NCI-H748 treated with DMSO at 0.1 percent for 48 hours (cell line): ENCODE data around the gene PALLD.
"Not testable (repeated sequence)": the region's sequence is repeated elsewhere in the genome, so short reads cannot be mapped to it uniquely, and the experiment has no call there.

Source experiments
- DNase-seq: peaks from one replicate; lab custom pipeline; 2025; lab: John Stamatoyannopoulos, UW

PALLD gene

GRCh38 chr4:168796362-168797106, 299.7 kb downstream of the PALLD start:
- DNase-seq = no peak

- no peak for DNase-seq
These were observed 300.3 kb downstream of the PALLD start for GRCh38 chr4:168797194-168797593.

- DNase-seq = no peak
These were observed 301.0 kb downstream of the PALLD start for GRCh38 chr4:168797738-168798375.

DNA sequence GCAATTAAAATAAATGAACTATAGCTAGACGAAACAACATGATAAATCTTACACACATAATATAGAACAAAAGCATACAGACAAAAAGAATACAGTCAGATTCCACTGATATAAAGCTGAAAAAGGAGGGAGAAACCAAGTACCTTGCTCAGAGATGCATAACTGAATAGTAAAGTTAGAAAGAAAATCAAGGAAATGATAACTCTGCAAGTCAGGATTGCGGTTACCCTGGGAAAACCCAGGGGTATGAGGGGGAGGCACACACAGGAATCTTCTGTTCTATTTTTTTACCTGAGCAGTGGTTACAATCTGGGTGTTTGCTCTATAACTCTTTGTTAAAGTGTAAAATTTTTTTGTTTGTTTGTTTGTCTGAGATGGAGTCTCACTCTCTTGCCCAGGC, 304.1 kb downstream of the PALLD start:
- DNase-seq = no peak

- no peak for DNase-seq
These were observed 305.4 kb downstream of the PALLD start for GRCh38 chr4:168802222-168802621.

GRCh38 chr4:168803052-168803451, 306.2 kb downstream of the PALLD start:
- DNase-seq = not testable (repeated sequence)

GRCh38 chr4:168803732-168804131, 306.9 kb downstream of the PALLD start:
- no peak for DNase-seq

DNA sequence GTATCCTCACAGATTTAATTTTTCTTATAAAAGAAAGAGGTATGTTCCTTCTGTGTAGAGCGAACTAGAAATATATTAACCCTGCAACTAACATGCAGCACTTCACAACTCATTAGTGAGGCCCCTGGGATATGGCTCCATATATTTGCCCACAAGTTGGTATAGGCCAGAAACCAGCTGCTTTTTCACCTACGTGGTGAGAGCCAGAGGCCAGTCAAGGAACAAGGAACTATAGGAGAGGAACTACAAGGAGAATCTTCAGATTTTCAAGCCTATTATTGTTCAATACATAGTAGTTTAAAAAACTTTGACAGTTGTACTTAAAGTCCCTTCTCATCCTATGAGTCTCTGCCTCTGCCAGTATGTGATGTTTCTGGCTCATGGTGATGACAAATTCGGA, 307.3 kb downstream of the PALLD start:
- no peak for DNase-seq

GRCh38 chr4:168805341-168805740, 308.5 kb downstream of the PALLD start:
- DNase-seq = no peak

DNA sequence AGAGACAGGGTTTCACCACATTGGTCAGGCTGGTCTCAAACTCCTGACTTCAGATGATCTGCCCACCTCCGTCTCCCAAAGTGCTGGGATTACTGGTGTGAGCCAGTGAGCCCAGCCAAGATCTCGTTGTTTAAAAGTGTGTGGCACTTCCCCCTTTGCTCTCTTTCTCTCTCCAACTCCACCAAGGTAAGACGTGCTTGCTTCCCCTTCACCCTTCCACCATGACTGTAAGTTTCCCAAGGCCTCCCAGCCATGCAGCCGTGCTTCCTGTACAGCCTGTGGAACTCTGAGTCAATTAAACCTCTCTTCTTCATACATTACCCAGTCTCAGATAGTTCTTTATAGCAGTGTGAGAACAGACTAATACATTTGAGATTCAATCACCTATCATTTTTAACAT, 309.4 kb downstream of the PALLD start:
- DNase-seq = not testable (repeated sequence)

- DNase-seq = no peak
These were observed 314.4 kb downstream of the PALLD start for GRCh38 chr4:168811207-168811606.

DNA sequence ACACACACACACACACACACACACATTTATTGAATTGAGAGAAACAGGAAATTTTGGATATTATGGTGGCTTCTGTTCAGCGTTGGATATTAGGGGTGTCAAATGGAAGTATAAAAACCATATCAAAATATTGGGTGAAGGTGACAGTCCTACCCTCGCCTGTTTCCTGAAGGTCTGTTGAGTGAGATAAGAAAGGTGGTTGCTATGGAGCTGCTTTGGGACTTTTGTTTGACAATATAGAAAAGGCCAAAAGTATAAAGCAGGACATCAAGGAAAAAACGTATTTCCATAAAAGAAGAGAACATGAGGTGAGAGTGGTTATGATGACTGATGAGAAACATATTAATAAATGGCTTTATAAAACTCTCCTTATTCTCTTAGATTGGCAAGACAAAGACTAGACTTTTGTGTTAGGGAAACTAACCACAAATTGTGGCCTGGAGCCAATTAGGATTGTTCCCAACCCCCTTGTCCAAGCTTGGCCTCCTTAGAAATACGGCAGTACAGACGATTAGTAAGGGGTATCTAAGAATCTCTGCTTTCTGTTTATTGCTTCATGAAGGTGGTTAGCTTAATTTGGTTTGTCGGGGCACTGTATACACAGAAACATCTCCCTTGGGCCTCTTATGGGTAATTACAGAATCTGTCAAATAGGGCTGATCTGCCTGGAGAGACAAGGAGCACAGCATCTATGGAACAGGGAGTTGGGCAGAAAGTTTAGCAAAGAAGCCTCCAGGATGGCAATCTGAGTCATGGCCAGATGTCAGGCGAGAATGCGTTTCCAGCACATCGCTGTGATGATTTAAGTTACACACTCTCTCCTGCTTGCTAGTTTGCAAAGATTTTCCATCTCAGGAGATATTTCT, 315.2 kb downstream of the PALLD start:
- DNase-seq = no peak

DNA sequence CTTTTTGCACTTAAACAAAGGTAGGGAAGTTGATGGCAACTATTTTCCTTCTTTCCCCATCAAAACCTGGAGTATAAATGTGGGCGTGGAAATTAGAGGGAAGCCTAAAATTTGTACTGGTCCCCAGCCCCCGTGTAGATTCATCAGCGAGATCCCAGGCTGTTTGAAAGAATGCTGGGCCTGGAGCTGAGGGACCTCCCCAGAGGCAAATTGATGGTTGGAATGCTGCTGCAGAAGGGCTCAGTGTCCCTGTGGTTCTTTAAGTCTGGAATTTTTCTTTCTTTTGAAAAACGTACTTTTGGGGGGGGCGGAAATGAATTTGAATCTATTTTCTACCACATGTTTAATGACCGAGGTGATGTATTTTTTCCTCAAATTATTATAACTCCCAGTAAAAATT, 316.0 kb downstream of the PALLD start:
- DNase-seq = no peak

DNA sequence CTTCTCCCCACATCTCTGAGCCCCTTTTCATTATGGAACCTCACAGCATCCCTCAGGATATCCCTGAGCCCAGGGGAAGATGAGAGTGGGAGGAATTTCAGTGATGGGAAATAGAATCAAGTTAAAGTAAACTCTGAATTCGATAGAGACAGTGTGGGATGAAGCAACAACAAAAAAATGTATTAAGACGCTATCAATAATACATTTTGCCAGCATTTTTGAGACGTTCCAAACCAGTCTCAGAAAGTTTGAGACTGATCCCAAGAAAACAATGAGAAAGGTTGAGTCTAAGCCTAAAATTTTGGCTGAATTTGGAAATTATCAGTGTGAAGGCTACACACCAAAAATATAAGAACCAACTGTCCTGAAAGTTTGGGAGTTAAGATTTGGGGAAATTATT, 317.0 kb downstream of the PALLD start:
- no peak for DNase-seq

GRCh38 chr4:168815379-168816345, 318.8 kb downstream of the PALLD start:
- DNase-seq = no peak

DNA sequence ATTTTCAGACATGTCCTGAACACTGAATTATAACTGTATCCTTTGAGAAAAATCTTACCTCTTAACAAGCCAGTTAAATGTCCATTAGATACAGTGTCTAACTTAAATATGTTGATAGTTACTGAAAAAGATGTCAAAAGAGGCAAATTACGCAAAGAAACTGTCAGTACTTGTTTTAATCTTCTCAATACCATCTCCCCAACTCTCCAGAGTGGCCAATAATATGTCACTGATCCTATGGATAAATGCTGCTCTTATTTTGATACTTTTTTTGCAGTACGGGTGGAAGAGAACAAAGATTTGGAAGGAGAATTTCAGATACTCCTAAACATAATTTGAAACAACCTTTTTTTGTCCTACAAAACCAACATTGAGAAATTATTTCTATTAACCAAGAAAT, 320.5 kb downstream of the PALLD start:
- DNase-seq = no peak

- no peak for DNase-seq
These were observed 325.6 kb downstream of the PALLD start for GRCh38 chr4:168822481-168822880.

GRCh38 chr4:168825975-168826374, 329.1 kb downstream of the PALLD start:
- no peak for DNase-seq

- DNase-seq = no peak
These were observed 329.8 kb downstream of the PALLD start for GRCh38 chr4:168826620-168827019.

- DNase-seq = no peak
These were observed 334.1 kb downstream of the PALLD start for GRCh38 chr4:168830777-168831512.

GRCh38 chr4:168831585-168831918, 334.7 kb downstream of the PALLD start:
- no peak for DNase-seq
